ENCODE measurements around the gene FAM170B.

DNA sequence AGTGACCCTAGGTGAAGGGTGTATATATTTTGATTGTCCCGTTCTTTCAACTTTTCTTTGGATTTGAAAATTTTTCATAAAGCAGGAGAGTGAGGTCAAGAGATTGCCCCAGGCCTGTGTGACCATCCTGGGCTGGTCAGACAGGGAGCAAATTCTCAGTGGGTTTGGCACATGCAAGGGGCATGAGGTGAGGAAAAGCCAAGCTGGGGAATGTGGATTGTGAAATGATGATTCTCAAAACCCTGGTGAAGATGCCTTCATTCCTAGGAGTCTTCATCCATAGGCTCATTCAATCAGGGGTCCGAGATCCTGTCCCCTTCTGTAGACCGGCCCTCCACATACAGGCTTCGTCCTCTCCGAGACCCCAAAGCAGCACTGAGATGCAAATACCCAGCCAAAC is 27.0 kb upstream of the FAM170B start:
- TF ChIP-seq ZNF133 (tag by site-specific recombination; IDR thresholded peaks at IDR 0.05) (no peak), ZNF785 (tag by site-specific recombination; IDR thresholded peaks at IDR 0.05) (no peak)
- TF ChIP-seq, protein P1, sequence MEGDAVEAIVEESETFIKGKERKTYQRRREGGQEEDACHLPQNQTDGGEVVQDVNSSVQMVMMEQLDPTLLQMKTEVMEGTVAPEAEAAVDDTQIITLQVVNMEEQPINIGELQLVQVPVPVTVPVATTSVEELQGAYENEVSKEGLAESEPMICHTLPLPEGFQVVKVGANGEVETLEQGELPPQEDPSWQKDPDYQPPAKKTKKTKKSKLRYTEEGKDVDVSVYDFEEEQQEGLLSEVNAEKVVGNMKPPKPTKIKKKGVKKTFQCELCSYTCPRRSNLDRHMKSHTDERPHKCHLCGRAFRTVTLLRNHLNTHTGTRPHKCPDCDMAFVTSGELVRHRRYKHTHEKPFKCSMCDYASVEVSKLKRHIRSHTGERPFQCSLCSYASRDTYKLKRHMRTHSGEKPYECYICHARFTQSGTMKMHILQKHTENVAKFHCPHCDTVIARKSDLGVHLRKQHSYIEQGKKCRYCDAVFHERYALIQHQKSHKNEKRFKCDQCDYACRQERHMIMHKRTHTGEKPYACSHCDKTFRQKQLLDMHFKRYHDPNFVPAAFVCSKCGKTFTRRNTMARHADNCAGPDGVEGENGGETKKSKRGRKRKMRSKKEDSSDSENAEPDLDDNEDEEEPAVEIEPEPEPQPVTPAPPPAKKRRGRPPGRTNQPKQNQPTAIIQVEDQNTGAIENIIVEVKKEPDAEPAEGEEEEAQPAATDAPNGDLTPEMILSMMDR (tag by site-specific recombination; IDR thresholded peaks at IDR 0.05) = no peak
- TF ChIP-seq, protein P2, sequence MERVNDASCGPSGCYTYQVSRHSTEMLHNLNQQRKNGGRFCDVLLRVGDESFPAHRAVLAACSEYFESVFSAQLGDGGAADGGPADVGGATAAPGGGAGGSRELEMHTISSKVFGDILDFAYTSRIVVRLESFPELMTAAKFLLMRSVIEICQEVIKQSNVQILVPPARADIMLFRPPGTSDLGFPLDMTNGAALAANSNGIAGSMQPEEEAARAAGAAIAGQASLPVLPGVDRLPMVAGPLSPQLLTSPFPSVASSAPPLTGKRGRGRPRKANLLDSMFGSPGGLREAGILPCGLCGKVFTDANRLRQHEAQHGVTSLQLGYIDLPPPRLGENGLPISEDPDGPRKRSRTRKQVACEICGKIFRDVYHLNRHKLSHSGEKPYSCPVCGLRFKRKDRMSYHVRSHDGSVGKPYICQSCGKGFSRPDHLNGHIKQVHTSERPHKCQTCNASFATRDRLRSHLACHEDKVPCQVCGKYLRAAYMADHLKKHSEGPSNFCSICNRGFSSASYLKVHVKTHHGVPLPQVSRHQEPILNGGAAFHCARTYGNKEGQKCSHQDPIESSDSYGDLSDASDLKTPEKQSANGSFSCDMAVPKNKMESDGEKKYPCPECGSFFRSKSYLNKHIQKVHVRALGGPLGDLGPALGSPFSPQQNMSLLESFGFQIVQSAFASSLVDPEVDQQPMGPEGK (tag by site-specific recombination; IDR thresholded peaks at IDR 0.05) = no peak
